ENCODE measurements around the gene NAXE. TPM values are rescaled to one million over a fixed set of nuclear protein-coding genes. Genes with fewer than 3 reads are reported as not detected.

NAXE gene
- total RNA-seq, 1 experiment from 2014 or later: 99.8 TPM

GRCh38 chr1:156546267-156546666 lies 45.3 kb upstream of the NAXE start:
- intact Hi-C loops (cut with micrococcal nuclease; ENCODE audit: unreplicated experiment): no loop called here
- H3K36me3 Mint-ChIP-seq (ENCODE audit: insufficient read depth, unreplicated experiment): peaks cover 20% of the 10 kb centered on the region
- BruUV-seq (replicated peaks): no TSS peak
- ChIA-PET CTCF (interaction anchor here (0.6 kb wide), 1 partner anchor 62 kb away, joined by 3 read pairs; no protein-coding TSS in a partner anchor), POLR2A (no interaction called here)
- H3K36me3 ChIP-seq (ENCODE audit: control insufficient read depth, insufficient read depth, low read length): peaks cover 2% of the 10 kb centered on the region
- H3K27me3 ChIP-seq (replicated peaks; ENCODE audit: control insufficient read depth, insufficient read depth, low read length): no peaks in the 10 kb centered on the region
- H3K9me3 Mint-ChIP-seq (ENCODE audit: unreplicated experiment): no peaks in the 10 kb centered on the region
- H3K27ac Mint-ChIP-seq (ENCODE audit: unreplicated experiment): no peak overlapping the region
- H3K4me3 ChIP-seq (ENCODE audit: low read depth, low read length): no peak overlapping the region
- no peak for TF ChIP-seq CTCF (IDR thresholded peaks at IDR 0.05; ENCODE audit: insufficient read depth in 1 of 2, low read depth in 1 of 2, low read length in 1 of 2, severe bottlenecking in 1 of 2, unreplicated experiment in 1 of 2)
- H3K4me1 ChIP-seq: peaks cover 5% of the 10 kb centered on the region; the same call in 1 of the 2 replicates
- DNase-seq: no peak
- no peak overlapping the region for H3K4me3 Mint-ChIP-seq (ENCODE audit: unreplicated experiment)
- peaks cover 16% of the 10 kb centered on the region for H3K4me1 Mint-ChIP-seq (ENCODE audit: low read depth, unreplicated experiment)
- no peaks in the 10 kb centered on the region for H3K9me3 ChIP-seq
- no peaks in the 10 kb centered on the region for H3K27me3 Mint-ChIP-seq (ENCODE audit: insufficient read depth, unreplicated experiment)

GRCh38 chr1:156547434-156547833 lies 44.1 kb upstream of the NAXE start:
- intact Hi-C loops (cut with micrococcal nuclease; ENCODE audit: unreplicated experiment): no loop called here
- H3K27me3 Mint-ChIP-seq (ENCODE audit: insufficient read depth, unreplicated experiment): no peaks in the 10 kb centered on the region
- Histone ChIP-seq H3K27me3 (replicated peaks; ENCODE audit: control insufficient read depth, insufficient read depth, low read length) (no peaks in the 10 kb centered on the region), H3K4me1 (peaks cover 5% of the 10 kb centered on the region; the same call in 1 of the 2 replicates), H3K4me3 (ENCODE audit: low read depth, low read length) (no peak overlapping the region), H3K36me3 (ENCODE audit: control insufficient read depth, insufficient read depth, low read length) (peaks cover 2% of the 10 kb centered on the region), H3K9me3 (no peaks in the 10 kb centered on the region)
- no TSS peak for BruUV-seq (replicated peaks)
- H3K4me1 Mint-ChIP-seq (ENCODE audit: low read depth, unreplicated experiment): peaks cover 16% of the 10 kb centered on the region
- H3K9me3 Mint-ChIP-seq (ENCODE audit: unreplicated experiment): no peaks in the 10 kb centered on the region
- TF ChIP-seq CTCF (IDR thresholded peaks at IDR 0.05; ENCODE audit: insufficient read depth in 1 of 2, low read depth in 1 of 2, low read length in 1 of 2, severe bottlenecking in 1 of 2, unreplicated experiment in 1 of 2): no peak
- no peak for DNase-seq
- ChIA-PET POLR2A (no interaction called here), CTCF (interaction anchor here (0.6 kb wide), 1 partner anchor 345 kb away, joined by 3 read pairs; no protein-coding TSS in a partner anchor)
- no peak overlapping the region for H3K4me3 Mint-ChIP-seq (ENCODE audit: unreplicated experiment)
- no peak overlapping the region for H3K27ac Mint-ChIP-seq (ENCODE audit: unreplicated experiment)
- H3K36me3 Mint-ChIP-seq (ENCODE audit: insufficient read depth, unreplicated experiment): peaks cover 14% of the 10 kb centered on the region

- TF ChIP-seq CTCF (IDR thresholded peaks at IDR 0.05; ENCODE audit: insufficient read depth in 1 of 2, low read depth in 1 of 2, low read length in 1 of 2, severe bottlenecking in 1 of 2, unreplicated experiment in 1 of 2): no peak
- Mint-ChIP-seq H3K9me3 (ENCODE audit: unreplicated experiment) (no peaks in the 10 kb centered on the region), H3K4me3 (ENCODE audit: unreplicated experiment) (no peak overlapping the region), H3K27me3 (ENCODE audit: insufficient read depth, unreplicated experiment) (no peaks in the 10 kb centered on the region), H3K27ac (ENCODE audit: unreplicated experiment) (no peak overlapping the region), H3K36me3 (ENCODE audit: insufficient read depth, unreplicated experiment) (peaks cover 13% of the 10 kb centered on the region), H3K4me1 (ENCODE audit: low read depth, unreplicated experiment) (peaks cover 11% of the 10 kb centered on the region)
- POLR2A ChIA-PET: no interaction called here
- Histone ChIP-seq H3K27me3 (replicated peaks; ENCODE audit: control insufficient read depth, insufficient read depth, low read length) (no peaks in the 10 kb centered on the region), H3K4me3 (ENCODE audit: low read depth, low read length) (no peak overlapping the region), H3K4me1 (peaks cover 5% of the 10 kb centered on the region; the same call in 1 of the 2 replicates), H3K9me3 (no peaks in the 10 kb centered on the region), H3K36me3 (ENCODE audit: control insufficient read depth, insufficient read depth, low read length) (peaks cover 2% of the 10 kb centered on the region)
- intact Hi-C loops (cut with micrococcal nuclease; ENCODE audit: unreplicated experiment): no loop called here
- DNase-seq: no peak
- CTCF ChIA-PET: interaction anchor here (0.6 kb wide), 1 partner anchor 345 kb away, joined by 3 read pairs; no protein-coding TSS in a partner anchor
- BruUV-seq (replicated peaks): no TSS peak
Observed at GRCh38 chr1:156547982-156548381, 43.6 kb upstream of the NAXE start.

Data from Caco-2 (cell line).